ENCODE data around the gene C1QL1. TPM values are rescaled to one million over a fixed set of nuclear protein-coding genes. Genes with fewer than 3 reads are reported as not detected.

C1QL1 gene
- total RNA-seq, 1 experiment from 2014 or later, result 3.5 TPM

GRCh38 chr17:44932787-44933097 lies 35.4 kb downstream of the C1QL1 start:
- RAD21 ChIA-PET (ENCODE audit: low non-redundant PET in 1 of 2, low total read pairs in 2 of 2, uncharacterized antibody in 2 of 2, unreplicated experiment in 2 of 2), result no interaction called here
- no peak for DNase-seq (ENCODE audit: low read depth, low spot score)
- POLR2A ChIA-PET, result no interaction called here
- 0 out of 2 replicates have a peak, but pooled peaks cover 5% of the 10 kb centered on the region for H4K20me1 ChIP-seq (ENCODE audit: insufficient read depth)
- CTCF ChIA-PET, result no interaction called here
- no peak overlapping the region for H3K9ac ChIP-seq (ENCODE audit: low read length)
- no peak for ATAC-seq
- BruUV-seq (replicated peaks), result no TSS peak
- H3K9me2 ChIP-seq (ENCODE audit: insufficient read depth), result no peaks in the 10 kb centered on the region
- H3K27me3 ChIP-seq (ENCODE audit: insufficient read depth, low read length), result no peaks in the 10 kb centered on the region
- TF ChIP-seq JUND (IDR thresholded peaks at IDR 0.05) (no peak), CBX3 (IDR thresholded peaks at IDR 0.05; ENCODE audit: low read depth) (no peak)
- no peaks in the 10 kb centered on the region for H3K9me3 ChIP-seq (ENCODE audit: control insufficient read depth in 1 of 2, insufficient read depth in 1 of 2, low read depth in 1 of 2, low read length in 2 of 2)
- intact Hi-C loops (cut with micrococcal nuclease), result no loop called here
- no peaks in the 10 kb centered on the region for H3K4me1 ChIP-seq (ENCODE audit: control insufficient read depth in 1 of 2, insufficient read depth in 2 of 2, low read length in 2 of 2)
- no peak overlapping the region for H2AFZ ChIP-seq (ENCODE audit: low read depth, low read length, poor library complexity, severe bottlenecking)
- peaks cover 27% of the 10 kb centered on the region for H3K79me2 ChIP-seq (ENCODE audit: insufficient read depth, low read length)
- peaks cover 48 to 83% of the 10 kb centered on the region in 2 experiments for H3K36me3 ChIP-seq (ENCODE audit: control insufficient read depth in 1 of 2, insufficient read depth in 2 of 2, low read length in 2 of 2)
- H3K27ac ChIP-seq (ENCODE audit: low read depth, low read length), result no peak overlapping the region
- H3K4me2 ChIP-seq (ENCODE audit: low read length), result no peak overlapping the region
- H3K4me3 ChIP-seq (replicated peaks in 1 of 2; ENCODE audit: low read depth in 1 of 2, low read length in 2 of 2), result no peak overlapping the region

GRCh38 chr17:44932096-44932786 lies 35.9 kb downstream of the C1QL1 start:
- ATAC-seq (no peak), DNase-seq (ENCODE audit: low read depth, low spot score) (no peak)
- H3K4me1 ChIP-seq (ENCODE audit: control insufficient read depth in 1 of 2, insufficient read depth in 2 of 2, low read length in 2 of 2), result no peaks in the 10 kb centered on the region
- ChIA-PET CTCF (interaction anchor here (0.9 kb wide), 1 partner anchor 12 kb away, joined by 3 read pairs; no protein-coding TSS in a partner anchor), RAD21 (ENCODE audit: low non-redundant PET in 1 of 2, low total read pairs in 2 of 2, uncharacterized antibody in 2 of 2, unreplicated experiment in 2 of 2) (no interaction called here), POLR2A (no interaction called here)
- H4K20me1 ChIP-seq (ENCODE audit: insufficient read depth), result 0 out of 2 replicates have a peak, but pooled peaks cover 4% of the 10 kb centered on the region
- H3K27ac ChIP-seq (ENCODE audit: low read depth, low read length), result no peak overlapping the region
- H2AFZ ChIP-seq (ENCODE audit: low read depth, low read length, poor library complexity, severe bottlenecking), result no peak overlapping the region
- peaks cover 53 to 83% of the 10 kb centered on the region in 2 experiments for H3K36me3 ChIP-seq (ENCODE audit: control insufficient read depth in 1 of 2, insufficient read depth in 2 of 2, low read length in 2 of 2)
- peaks cover 22% of the 10 kb centered on the region for H3K79me2 ChIP-seq (ENCODE audit: insufficient read depth, low read length)
- no peak overlapping the region for H3K4me2 ChIP-seq (ENCODE audit: low read length)
- no peaks in the 10 kb centered on the region for H3K9me2 ChIP-seq (ENCODE audit: insufficient read depth)
- no peaks in the 10 kb centered on the region for H3K9me3 ChIP-seq (ENCODE audit: control insufficient read depth in 1 of 2, insufficient read depth in 1 of 2, low read depth in 1 of 2, low read length in 2 of 2)
- no peak overlapping the region for H3K4me3 ChIP-seq (replicated peaks in 1 of 2; ENCODE audit: low read depth in 1 of 2, low read length in 2 of 2)
- intact Hi-C loops (cut with micrococcal nuclease), result no loop called here
- BruUV-seq (replicated peaks), result no TSS peak
- no peak for TF ChIP-seq YY1 (IDR thresholded peaks at IDR 0.05; ENCODE audit: extremely low read depth, insufficient replicate concordance, low read depth, low read length)
- TF ChIP-seq EZH2phosphoT487 (IDR thresholded peaks at IDR 0.05; ENCODE audit: borderline replicate concordance), result no peak
- TF ChIP-seq TCF7L2 (IDR thresholded peaks at IDR 0.05; ENCODE audit: borderline replicate concordance, extremely low read depth, insufficient read depth, insufficient read length), result no peak
- TF ChIP-seq ATF3 (IDR thresholded peaks at IDR 0.05), result no peak
- TF ChIP-seq RAD21 (IDR thresholded peaks at IDR 0.05; ENCODE audit: low read depth), result no peak
- no peak for TF ChIP-seq ZBTB33 (IDR thresholded peaks at IDR 0.05; ENCODE audit: extremely low read depth, insufficient replicate concordance, low read length)
- no peak for TF ChIP-seq JUND (IDR thresholded peaks at IDR 0.05)
- TF ChIP-seq REST (IDR thresholded peaks at IDR 0.05; ENCODE audit: low read depth), result no peak
- TF ChIP-seq MAX (IDR thresholded peaks at IDR 0.05), result no peak
- TF ChIP-seq POLR2AphosphoS5 (IDR thresholded peaks at IDR 0.05; ENCODE audit: low read depth, low read length), result no peak
- TF ChIP-seq CBX3 (IDR thresholded peaks at IDR 0.05; ENCODE audit: low read depth), result no peak
- TF ChIP-seq POLR2A (IDR thresholded peaks at IDR 0.05; ENCODE audit: borderline replicate concordance, extremely low read depth, insufficient read depth, insufficient read length), result no peak
- TF ChIP-seq SRF (IDR thresholded peaks at IDR 0.05; ENCODE audit: low read depth), result no peak
- no peak overlapping the region for H3K9ac ChIP-seq (ENCODE audit: low read length)
- H3K27me3 ChIP-seq (ENCODE audit: insufficient read depth, low read length), result no peaks in the 10 kb centered on the region
